Activated CD8-positive, alpha-beta memory T cell treated with anti-CD3 and anti-CD28 coated beads for 1 hour (primary cell): ENCODE measurements around the gene NAXD.
A peak's percentile ranks its signal among the peaks of the same experiment; 100 is the strongest.
"Not testable (repeated sequence)": the region's sequence is repeated elsewhere in the genome, so short reads cannot be mapped to it uniquely, and the experiment has no call there.

Experiments
- DNase-seq, 2 donors: peaks; one replicate each; pipeline ENCODE4 v3.0.0-alpha.2; 2020; ENCODE audit warnings: low read depth in 1 of 2; ENCODE audit errors: extremely low read depth in 1 of 2

NAXD gene

DNA sequence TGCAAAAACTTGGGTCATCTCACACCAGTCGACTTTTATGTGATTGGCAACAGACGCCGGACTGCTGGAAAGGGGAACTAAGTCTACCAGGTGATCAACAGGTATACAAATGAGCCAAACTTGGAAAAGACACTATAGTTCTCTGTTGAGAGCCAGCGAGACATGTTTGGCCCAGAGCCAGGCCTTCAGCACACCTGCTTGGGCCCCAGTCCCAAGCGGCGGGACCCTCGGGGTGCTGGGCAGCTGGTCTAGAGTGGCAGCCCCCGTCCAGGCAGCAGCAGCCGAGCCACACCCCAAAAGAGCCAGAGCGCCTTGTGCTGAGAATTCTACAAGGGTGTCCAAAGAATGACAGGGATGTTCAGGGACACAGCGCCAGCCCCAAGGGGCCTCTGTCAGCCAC, 28.0 kb downstream of the NAXD start:
- no peak for DNase-seq

DNA sequence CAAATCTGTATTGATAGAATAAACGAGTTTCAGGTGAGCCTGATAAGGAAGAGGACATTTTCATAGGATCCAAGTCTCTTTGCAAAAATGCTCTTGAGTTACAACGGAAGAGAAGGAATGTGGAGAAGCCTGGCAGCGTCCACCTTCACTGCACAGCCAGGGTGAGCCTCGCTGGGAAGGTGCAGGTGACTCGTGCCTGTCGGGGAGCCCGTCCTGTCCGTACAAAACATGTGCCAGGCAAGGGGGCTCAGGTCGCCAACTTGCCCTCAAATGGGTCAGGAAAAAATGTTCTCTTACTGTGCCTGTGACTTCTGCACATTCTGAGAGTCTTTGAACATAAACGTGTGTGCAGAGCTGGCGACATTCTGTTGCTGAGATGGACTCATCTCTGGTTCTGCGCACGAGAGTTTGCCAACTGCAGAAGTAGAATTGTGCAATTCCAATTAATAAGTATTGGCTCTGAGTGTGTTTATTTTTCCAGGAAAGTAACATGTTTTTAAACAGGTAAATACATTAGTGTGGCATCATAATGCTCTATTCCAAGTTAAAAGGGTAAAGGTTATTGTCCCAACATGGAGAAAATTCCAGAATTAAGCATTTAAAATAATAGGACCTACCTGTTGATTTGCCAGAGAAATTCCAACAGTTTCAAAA, 28.6 kb downstream of the NAXD start:
- DNase-seq, result no peak

DNA sequence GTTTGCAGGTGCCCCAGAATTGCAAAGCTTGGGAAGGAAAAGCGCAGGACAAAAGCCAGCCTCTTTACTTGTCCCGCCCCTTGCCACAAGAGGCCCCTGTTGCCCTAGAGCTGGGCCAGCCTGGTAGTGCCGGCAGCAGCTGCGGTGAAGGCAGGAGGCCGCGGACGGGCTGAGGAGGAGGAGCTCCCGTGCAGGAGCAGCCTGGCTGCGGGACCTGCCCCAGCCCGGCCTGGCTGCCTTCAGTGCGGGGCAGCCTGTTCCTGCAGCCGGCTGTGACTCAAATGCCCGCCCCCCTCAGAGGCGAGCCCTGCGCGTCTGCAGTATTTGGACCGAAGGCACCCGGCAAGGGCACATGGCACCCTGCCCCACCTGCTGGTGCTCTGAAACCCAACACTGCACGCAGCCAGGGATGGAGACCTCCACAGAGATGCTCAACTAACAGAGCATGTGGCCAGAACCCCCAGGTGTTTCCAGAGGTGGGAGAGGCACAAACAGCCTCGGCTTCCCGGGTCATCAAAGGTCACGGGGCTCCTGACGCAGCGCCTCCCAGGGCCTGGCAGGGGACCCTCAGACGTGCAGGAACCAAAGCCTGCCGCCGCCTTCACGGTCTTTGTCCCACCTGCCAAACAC, 29.7 kb downstream of the NAXD start:
- DNase-seq, result peak in 1 of 2 donors; percentile 4

- DNase-seq, result no peak
Measured at GRCh38 chr13:110645750-110646149, 30.4 kb downstream of the NAXD start.

DNA sequence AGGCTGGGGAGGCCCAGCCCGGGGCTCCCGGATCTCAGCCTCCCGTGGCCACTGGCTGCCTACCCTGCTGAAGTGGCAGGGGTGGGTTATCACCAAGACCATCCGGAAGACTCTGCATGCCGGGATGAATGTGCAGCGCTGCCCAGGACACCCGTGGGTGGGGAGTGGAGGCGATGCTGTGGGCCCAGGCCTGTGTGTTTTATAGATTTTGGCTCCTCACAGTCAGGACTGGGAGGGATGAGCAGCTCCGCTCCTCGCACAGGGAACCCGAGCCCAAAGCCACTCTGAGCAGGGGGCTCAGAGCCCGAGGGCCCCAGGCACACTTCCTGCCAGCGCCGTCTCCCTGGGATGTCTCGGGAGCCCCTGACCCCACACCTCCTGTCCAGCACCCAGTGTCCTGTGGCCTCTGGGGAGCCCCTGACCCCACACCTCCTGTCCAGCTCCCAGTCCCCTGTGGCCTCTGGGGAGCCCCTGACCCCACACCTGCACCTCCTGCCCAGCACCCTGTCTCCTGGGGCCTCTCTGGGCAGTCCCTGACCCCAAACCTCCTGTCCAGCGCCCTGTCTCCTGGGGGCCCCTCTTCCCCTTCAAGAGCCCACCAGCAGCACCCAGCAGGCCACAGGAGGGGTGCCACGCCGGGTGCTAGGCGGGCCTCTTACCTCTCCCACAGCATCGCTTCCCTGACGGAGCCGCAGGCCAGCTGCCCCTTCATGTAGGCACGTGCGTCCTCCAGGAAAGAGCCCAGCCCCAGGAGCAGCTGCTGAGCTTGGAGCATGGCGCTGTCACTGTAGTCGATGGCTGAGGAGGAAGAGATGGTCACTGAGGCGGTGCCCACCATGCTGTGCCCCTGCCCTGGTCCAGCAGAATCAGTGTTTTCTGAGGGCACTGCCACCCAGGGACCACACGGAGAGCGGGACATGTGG, 31.4 kb downstream of the NAXD start:
- no peak for DNase-seq

DNA sequence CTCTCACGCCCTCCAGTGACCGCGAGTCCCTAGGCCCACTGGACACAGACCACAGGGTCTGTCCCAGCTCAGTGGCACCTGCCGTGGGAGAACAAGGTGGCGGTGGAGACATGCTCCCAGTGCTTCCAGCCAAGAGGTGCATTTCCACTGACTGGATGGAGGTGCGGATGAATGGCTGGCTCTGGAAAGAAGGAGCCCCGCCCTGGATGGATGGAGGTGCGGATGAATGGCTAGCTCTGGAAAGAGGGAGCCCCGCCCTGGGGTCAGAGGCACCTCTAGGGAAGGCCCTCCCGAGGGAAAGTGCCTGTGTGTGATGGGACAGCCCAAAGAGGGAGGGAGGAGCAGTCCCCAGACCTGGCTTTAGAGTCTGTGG, 32.0 kb downstream of the NAXD start:
- DNase-seq, result no peak

- DNase-seq, result no peak
Measured at GRCh38 chr13:110648146-110648819, 32.9 kb downstream of the NAXD start.

DNA sequence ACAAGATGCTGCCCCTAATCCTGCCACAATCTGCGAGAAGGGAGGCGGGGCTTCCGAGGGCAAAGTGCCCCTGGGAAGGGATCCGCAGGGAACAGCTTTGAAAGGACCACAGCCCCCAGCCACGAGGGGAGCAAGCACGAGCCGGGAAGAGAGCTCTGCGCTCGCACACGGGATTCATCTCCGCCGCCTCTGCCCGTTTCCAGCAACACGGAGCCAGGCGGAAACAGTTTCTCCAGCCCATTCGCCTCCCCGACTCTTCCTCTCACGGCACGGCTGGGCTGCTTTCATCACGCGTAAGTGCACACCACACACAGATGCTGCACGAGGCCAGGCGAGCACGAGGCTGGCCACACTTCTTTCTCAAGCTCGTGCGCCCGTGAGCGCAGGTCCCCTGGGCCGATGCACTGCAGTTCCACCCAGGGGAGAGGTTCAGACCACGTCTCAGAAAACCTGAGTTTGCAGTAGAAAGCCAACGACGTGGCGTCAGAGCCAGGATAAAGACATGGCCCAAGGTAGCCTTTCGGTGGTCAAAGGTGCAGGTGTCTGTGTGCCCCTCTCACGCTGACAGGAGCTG, 33.6 kb downstream of the NAXD start:
- DNase-seq, result no peak

DNA sequence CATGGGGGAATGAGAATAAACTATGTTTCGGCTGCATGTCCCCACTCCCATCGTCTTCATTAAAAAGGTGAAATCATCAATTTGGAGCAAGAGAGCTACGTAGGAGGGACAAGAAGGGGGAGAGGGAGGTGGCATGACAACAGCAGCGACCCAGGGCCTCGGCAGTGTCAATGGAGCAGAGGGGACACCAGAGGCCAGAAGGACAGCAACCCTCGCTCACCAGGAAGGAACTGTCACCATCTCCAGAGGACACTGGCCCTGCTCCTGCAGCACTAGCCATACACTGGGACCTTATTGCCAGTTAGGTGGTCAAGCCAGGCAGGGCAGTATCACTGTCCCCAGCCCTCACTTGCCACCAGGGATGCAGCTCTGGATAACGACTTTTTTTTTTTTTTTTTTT, 34.2 kb downstream of the NAXD start:
- no peak for DNase-seq

GRCh38 chr13:110650436-110650835, 35.1 kb downstream of the NAXD start:
- DNase-seq, result no peak

- DNase-seq, result no peak
Measured at GRCh38 chr13:110651271-110651670, 35.9 kb downstream of the NAXD start.

DNA sequence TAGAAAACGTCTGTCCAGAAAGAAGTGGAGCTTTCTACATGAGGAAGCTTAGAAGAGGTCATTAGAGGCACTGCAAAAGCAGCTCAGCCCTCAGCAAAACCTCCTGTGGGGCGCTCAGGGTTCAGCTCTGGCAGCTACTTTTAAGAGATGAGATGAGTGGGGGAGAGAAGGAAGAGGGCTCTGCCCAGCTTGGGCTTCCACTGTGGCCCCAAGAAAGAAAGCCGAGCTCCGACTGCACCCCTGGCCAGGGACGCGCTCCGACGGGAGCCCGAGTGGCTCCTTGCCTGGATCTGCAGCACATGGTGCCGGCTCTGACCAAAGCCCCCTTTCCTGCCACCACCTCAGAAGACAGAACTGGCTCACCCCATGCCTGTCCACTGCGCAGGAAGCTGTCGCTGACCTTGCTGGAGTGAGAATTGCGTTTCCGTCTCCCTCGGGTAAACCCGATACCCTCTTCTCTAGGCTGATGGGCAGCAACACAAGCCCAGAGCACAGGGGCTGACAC, 36.4 kb downstream of the NAXD start:
- DNase-seq, result no peak

GRCh38 chr13:110652231-110652730, 36.9 kb downstream of the NAXD start:
- no peak for DNase-seq

- DNase-seq, result no peak
Measured at GRCh38 chr13:110652764-110653163, 37.4 kb downstream of the NAXD start.

- DNase-seq, result no peak
Measured at GRCh38 chr13:110653271-110653670, 37.9 kb downstream of the NAXD start.

DNA sequence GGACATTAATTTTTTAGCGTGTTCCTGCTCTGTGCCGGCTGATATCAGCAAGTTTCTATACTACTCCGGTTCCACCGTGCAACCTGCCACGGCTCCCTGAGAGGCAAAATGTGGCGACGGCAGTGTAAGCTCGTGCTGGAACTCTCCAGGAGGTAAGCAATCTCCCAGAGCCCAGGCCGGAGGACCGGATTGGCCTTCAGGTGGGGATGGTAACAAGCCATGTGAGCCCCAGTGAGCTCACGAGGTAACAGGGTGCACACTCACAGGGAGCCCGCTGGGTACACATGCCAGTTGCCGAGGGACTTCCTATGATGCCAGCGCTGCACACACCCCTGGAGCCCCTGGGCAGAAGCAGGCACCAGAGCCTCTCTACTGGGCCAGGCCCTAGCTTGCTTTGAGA, 38.5 kb downstream of the NAXD start:
- no peak for DNase-seq

GRCh38 chr13:110657196-110657595, 41.9 kb downstream of the NAXD start:
- no peak for DNase-seq

DNA sequence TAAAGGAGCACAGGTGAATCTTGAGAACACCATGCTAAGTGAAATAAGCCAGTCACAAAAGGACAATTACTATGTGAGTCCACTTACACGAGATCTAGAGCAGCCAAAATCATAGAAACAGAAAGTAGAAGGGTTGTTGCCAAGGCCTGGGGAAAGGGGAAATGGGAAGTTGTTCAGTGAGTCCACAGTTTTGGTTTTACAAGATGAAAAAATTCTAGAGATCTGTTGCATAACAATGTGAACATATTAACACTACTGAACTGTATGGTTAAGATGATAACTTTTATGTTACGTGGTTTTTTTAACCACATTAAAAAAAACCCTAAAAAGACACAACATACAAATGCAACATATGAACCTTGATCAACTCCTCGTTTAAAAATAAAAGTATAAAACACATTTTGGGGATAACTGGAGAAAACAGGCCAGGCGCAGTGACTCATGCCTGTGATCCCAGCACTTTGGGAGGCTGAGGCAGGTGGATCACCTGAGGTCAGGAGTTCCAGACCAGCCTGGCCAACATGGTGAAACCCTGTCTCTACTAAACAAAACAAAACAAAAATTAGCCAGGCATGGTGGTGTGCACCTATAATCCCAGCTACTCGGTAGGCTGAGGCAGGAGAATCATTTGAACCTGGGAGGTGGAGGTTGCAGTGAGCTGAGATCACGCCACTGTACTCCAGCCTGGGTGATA, 43.0 kb downstream of the NAXD start:
- not testable (repeated sequence) for DNase-seq

- DNase-seq, result no peak
Measured at GRCh38 chr13:110661256-110661655, 45.9 kb downstream of the NAXD start.

DNA sequence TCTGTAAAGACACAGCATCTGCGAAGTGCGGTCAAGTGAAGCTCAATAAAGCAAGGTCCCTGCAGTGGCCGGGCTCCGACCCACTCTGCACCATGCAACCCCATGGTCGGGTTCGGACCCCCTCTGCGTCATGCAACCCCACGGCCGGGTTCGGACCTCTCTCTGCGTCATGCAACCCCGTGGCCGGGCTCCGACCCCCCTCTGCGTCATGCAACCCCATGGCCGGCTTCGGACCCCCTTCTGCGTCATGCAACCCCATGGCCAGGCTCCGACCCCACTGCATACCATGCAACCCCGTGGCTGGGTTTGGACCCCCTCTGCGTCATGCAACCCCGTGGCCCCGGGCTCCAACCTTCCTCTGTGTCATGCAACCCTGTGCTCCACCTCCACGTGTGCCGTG, 46.7 kb downstream of the NAXD start:
- DNase-seq, result no peak
